ENCODE measurements around the gene CDH13.

- TF ChIP-seq POLR2A (IDR thresholded peaks at IDR 0.05; ENCODE audit: low read depth) (no peak), POLR2AphosphoS5 (IDR thresholded peaks at IDR 0.05) (no peak), EP300 (IDR thresholded peaks at IDR 0.05) (no peak)
- TF ChIP-seq, protein P1, sequence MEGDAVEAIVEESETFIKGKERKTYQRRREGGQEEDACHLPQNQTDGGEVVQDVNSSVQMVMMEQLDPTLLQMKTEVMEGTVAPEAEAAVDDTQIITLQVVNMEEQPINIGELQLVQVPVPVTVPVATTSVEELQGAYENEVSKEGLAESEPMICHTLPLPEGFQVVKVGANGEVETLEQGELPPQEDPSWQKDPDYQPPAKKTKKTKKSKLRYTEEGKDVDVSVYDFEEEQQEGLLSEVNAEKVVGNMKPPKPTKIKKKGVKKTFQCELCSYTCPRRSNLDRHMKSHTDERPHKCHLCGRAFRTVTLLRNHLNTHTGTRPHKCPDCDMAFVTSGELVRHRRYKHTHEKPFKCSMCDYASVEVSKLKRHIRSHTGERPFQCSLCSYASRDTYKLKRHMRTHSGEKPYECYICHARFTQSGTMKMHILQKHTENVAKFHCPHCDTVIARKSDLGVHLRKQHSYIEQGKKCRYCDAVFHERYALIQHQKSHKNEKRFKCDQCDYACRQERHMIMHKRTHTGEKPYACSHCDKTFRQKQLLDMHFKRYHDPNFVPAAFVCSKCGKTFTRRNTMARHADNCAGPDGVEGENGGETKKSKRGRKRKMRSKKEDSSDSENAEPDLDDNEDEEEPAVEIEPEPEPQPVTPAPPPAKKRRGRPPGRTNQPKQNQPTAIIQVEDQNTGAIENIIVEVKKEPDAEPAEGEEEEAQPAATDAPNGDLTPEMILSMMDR (IDR thresholded peaks at IDR 0.05) = no peak
Observed at GRCh38 chr16:82995286-82995923, 368.6 kb downstream of the CDH13 start.

All from esophagus muscularis mucosa (tissue), 4 donors.